Suppressor macrophage (primary cell): ENCODE data around the gene SLC16A1.
"Not testable (repeated sequence)": the region's sequence is repeated elsewhere in the genome, so short reads cannot be mapped to it uniquely, and the experiment has no call there.

Source experiments
- DNase-seq, 4 experiments: peaks; one replicate each; pipeline ENCODE4 v3.0.0-alpha.2; 2020 to 2022

SLC16A1 gene

GRCh38 chr1:112923234-112923958 lies 32.6 kb downstream of the SLC16A1 start:
- no peak for DNase-seq

- no peak for DNase-seq
Measured at GRCh38 chr1:112911506-112912220, 44.3 kb downstream of the SLC16A1 start.

GRCh38 chr1:112909847-112910246 lies 46.1 kb downstream of the SLC16A1 start:
- DNase-seq: no peak

GRCh38 chr1:112906150-112906698 lies 49.8 kb downstream of the SLC16A1 start:
- peak in 1 of 4 experiments; percentile 15 for DNase-seq

- peak; percentile 11 to 46 (median 26) for DNase-seq
Measured at GRCh38 chr1:112905395-112906149, 50.4 kb downstream of the SLC16A1 start.

- DNase-seq: no peak
Measured at GRCh38 chr1:112904831-112905261, 51.1 kb downstream of the SLC16A1 start.

- peak; percentile 38 to 71 (median 54) for DNase-seq
Measured at GRCh38 chr1:112904071-112904830, 51.7 kb downstream of the SLC16A1 start.

- no peak for DNase-seq
Measured at GRCh38 chr1:112902221-112902620, 53.8 kb downstream of the SLC16A1 start.

- no peak for DNase-seq
Measured at GRCh38 chr1:112901387-112901786, 54.6 kb downstream of the SLC16A1 start.

- no peak for DNase-seq
Measured at GRCh38 chr1:112896783-112897182, 59.2 kb downstream of the SLC16A1 start.

GRCh38 chr1:112894561-112895011 lies 61.4 kb downstream of the SLC16A1 start:
- no peak for DNase-seq

- no peak for DNase-seq
Measured at GRCh38 chr1:112894010-112894292, 62.0 kb downstream of the SLC16A1 start.

GRCh38 chr1:112893288-112894009 lies 62.5 kb downstream of the SLC16A1 start:
- DNase-seq: no peak

- not testable (repeated sequence) for DNase-seq
Measured at GRCh38 chr1:112889906-112890305, 66.1 kb downstream of the SLC16A1 start.

- DNase-seq: no peak
Measured at GRCh38 chr1:112889052-112889768, 66.8 kb downstream of the SLC16A1 start.

GRCh38 chr1:112888630-112889029 lies 67.4 kb downstream of the SLC16A1 start:
- DNase-seq: no peak

GRCh38 chr1:112887599-112888283 lies 68.3 kb downstream of the SLC16A1 start:
- DNase-seq: peak in 1 of 4 experiments; percentile 16

- DNase-seq: not testable (repeated sequence)
Measured at GRCh38 chr1:112884996-112885395, 71.0 kb downstream of the SLC16A1 start.

GRCh38 chr1:112882271-112882744 lies 73.7 kb downstream of the SLC16A1 start:
- peak; percentile 67 to 80 (median 79) for DNase-seq

- peak; percentile 52 to 80 (median 72) for DNase-seq
Measured at GRCh38 chr1:112881742-112882127, 74.3 kb downstream of the SLC16A1 start.
